IMR-90 (cell line): ENCODE data around the gene MTREX. TPM values are rescaled to one million over a fixed set of nuclear protein-coding genes. Genes with fewer than 3 reads are reported as not detected.

Experiments used
- ATAC-seq: fragments of 200-7000 bp; cut with Tn5 transposase; 2 replicates; pipeline ENCODE4 v1.9.1; 2020; ENCODE audit warnings: low read depth, mild to moderate bottlenecking, moderate library complexity
- BruUV-seq: library from RNA; stranded (reverse); fragments of 400-500 nt; replicated peaks from 2 replicates; lab custom pipeline; 2021; lab: Mats Ljungman, UMichigan
- CTCF ChIA-PET: fragments of 300-600 bp; formaldehyde crosslinking; extraction: SDS; loops from one replicate; lab custom pipeline; 2021; ENCODE audit warnings: antibody characterized with exemption; lab: Yijun Ruan, JAX
- POLR2A ChIA-PET: fragments of 300-600 bp; sonication (Branson Sonifier 250); formaldehyde crosslinking; loops from one replicate; lab custom pipeline; 2022; ENCODE audit warnings: antibody characterized with exemption; ENCODE audit not compliant: unreplicated experiment; lab: Charles Lee
- DNase-seq: peaks from one replicate; pipeline ENCODE4 v3.0.0; 2013
- H2AFZ ChIP-seq: replicated peaks from 2 replicates; pipeline ENCODE3; 2013; ENCODE audit warnings: low read length, mild to moderate bottlenecking; ENCODE audit not compliant: poor library complexity
- H2AK5ac ChIP-seq: 2 replicates; pipeline ENCODE4 v1.6.1; 2013; ENCODE audit warnings: low read depth, low read length, inconsistent platforms
- H2AK9ac ChIP-seq: replicated peaks from 2 replicates; pipeline ENCODE3; 2013; ENCODE audit warnings: mild to moderate bottlenecking, low read depth, low read length, moderate library complexity; ENCODE audit not compliant: poor library complexity
- H2BK120ac ChIP-seq: 2 replicates; pipeline ENCODE4 v1.6.1; 2013; ENCODE audit warnings: low read depth, low read length, inconsistent platforms
- H2BK15ac ChIP-seq: 3 replicates; pipeline ENCODE4 v1.6.1; 2013; ENCODE audit warnings: low read depth, low read length, inconsistent platforms
- H2BK20ac ChIP-seq: 2 replicates; pipeline ENCODE4 v1.6.1; 2013; ENCODE audit warnings: low read depth, mild to moderate bottlenecking, inconsistent platforms, low read length, moderate library complexity
- H2BK5ac ChIP-seq: 2 replicates; pipeline ENCODE4 v1.6.1; 2013; ENCODE audit warnings: mild to moderate bottlenecking, low read depth, low read length, inconsistent platforms; ENCODE audit not compliant: poor library complexity, severe bottlenecking
- H3K14ac ChIP-seq: replicated peaks from 2 replicates; pipeline ENCODE4 v1.6.1; 2013; ENCODE audit warnings: low read depth, low read length, inconsistent platforms
- H3K18ac ChIP-seq: 2 replicates; pipeline ENCODE4 v1.6.1; 2013; ENCODE audit warnings: low read depth, low read length, control low read depth
- H3K23ac ChIP-seq: 2 replicates; pipeline ENCODE4 v1.6.1; 2013; ENCODE audit warnings: low read depth, low read length, inconsistent platforms
- H3K27ac ChIP-seq: 2 replicates; pipeline ENCODE4 v1.5.1; 2013; ENCODE audit warnings: mild to moderate bottlenecking, control low read depth, low read length; ENCODE audit not compliant: insufficient read depth
- H3K27me3 ChIP-seq: 2 replicates; pipeline ENCODE4 v1.6.1; 2013; ENCODE audit warnings: low read length; ENCODE audit not compliant: control insufficient read depth, insufficient read depth
- H3K36me3 ChIP-seq: 2 replicates; pipeline ENCODE4 v1.6.1; 2013; ENCODE audit warnings: low read length, mixed read lengths; ENCODE audit not compliant: control insufficient read depth, insufficient read depth
- H3K4ac ChIP-seq: 2 replicates; pipeline ENCODE4 v1.6.1; 2013; ENCODE audit warnings: low read depth, low read length, inconsistent platforms
- H3K4me1 ChIP-seq: 2 replicates; pipeline ENCODE4 v1.6.1; 2013; ENCODE audit warnings: low read length, mixed read lengths; ENCODE audit not compliant: control insufficient read depth, insufficient read depth
- H3K4me2 ChIP-seq: 2 replicates; pipeline ENCODE4 v1.6.1; 2013; ENCODE audit warnings: low read depth, mild to moderate bottlenecking, control low read depth, low read length, moderate library complexity
- H3K4me3 ChIP-seq: 2 replicates; pipeline ENCODE4 v1.5.1; 2013; ENCODE audit warnings: low read depth, mild to moderate bottlenecking, control low read depth, low read length, moderate library complexity; ENCODE audit not compliant: insufficient read depth
- H3K56ac ChIP-seq: 2 replicates; pipeline ENCODE4 v1.6.1; 2013; ENCODE audit warnings: low read length, inconsistent platforms; ENCODE audit not compliant: insufficient read depth; ENCODE audit errors: extremely low read depth
- H3K79me1 ChIP-seq, 2 experiments: 2 replicates each; pipeline ENCODE4 v1.6.1; 2013; ENCODE audit warnings: low read length in 2 of 2, inconsistent platforms in 1 of 2, low read depth in 1 of 2
- H3K9ac ChIP-seq: 2 replicates; pipeline ENCODE4 v1.6.1; 2013; ENCODE audit warnings: low read depth, low read length, control low read depth
- H3K9me1 ChIP-seq: 2 replicates; pipeline ENCODE4 v1.6.1; 2013; ENCODE audit warnings: low read length, inconsistent platforms; ENCODE audit not compliant: insufficient read depth
- H3K9me3 ChIP-seq: 2 replicates; pipeline ENCODE4 v1.6.1; 2013; ENCODE audit warnings: low read length; ENCODE audit not compliant: control insufficient read depth, insufficient read depth
- H4K20me1 ChIP-seq: 2 replicates; pipeline ENCODE4 v1.6.1; 2013; ENCODE audit warnings: low read length, inconsistent platforms; ENCODE audit not compliant: insufficient read depth
- H4K5ac ChIP-seq: 2 replicates; pipeline ENCODE4 v1.6.1; 2013; ENCODE audit warnings: mild to moderate bottlenecking, low read depth, low read length, control low read depth
- H4K8ac ChIP-seq, 2 experiments: 2 replicates each; pipeline ENCODE4 v1.6.1; 2013; ENCODE audit warnings: low read depth in 2 of 2, low read length in 2 of 2, control low read depth in 1 of 2, inconsistent platforms in 1 of 2
- H4K91ac ChIP-seq: 2 replicates; pipeline ENCODE4 v1.6.1; 2013; ENCODE audit warnings: low read depth, low read length, inconsistent platforms; ENCODE audit not compliant: insufficient read depth
- BHLHE40 ChIP-seq: fragments of 150-350 bp; IDR thresholded peaks from 2 replicates; pipeline ENCODE4 v1.6.1; 2016; ENCODE audit warnings: mild to moderate bottlenecking, low read depth, low read length
- FOS ChIP-seq: fragments of 150-350 bp; IDR thresholded peaks from 2 replicates; pipeline ENCODE4 v1.6.1; 2016; ENCODE audit warnings: low read depth, low read length
- MAZ ChIP-seq: IDR thresholded peaks from 2 replicates; pipeline ENCODE4 v1.6.1; 2012; ENCODE audit warnings: low read depth, mild to moderate bottlenecking, low read length, improper control_type of control experiment, moderate library complexity, borderline replicate concordance
- MXI1 ChIP-seq: IDR thresholded peaks from 2 replicates; pipeline ENCODE4 v1.6.1; 2012; ENCODE audit warnings: low read depth, mild to moderate bottlenecking, low read length, moderate library complexity, borderline replicate concordance
- NFE2L2 ChIP-seq: fragments of 150-350 bp; IDR thresholded peaks from 2 replicates; pipeline ENCODE4 v1.6.1; 2016; ENCODE audit warnings: low read depth, mild to moderate bottlenecking, low read length
- RFX5 ChIP-seq: IDR thresholded peaks from 2 replicates; pipeline ENCODE4 v1.8.0; 2012; ENCODE audit warnings: low read depth, mild to moderate bottlenecking, low read length, moderate library complexity
- SMC3 ChIP-seq: fragments of 150-350 bp; IDR thresholded peaks from 2 replicates; pipeline ENCODE4 v1.6.1; 2016; ENCODE audit warnings: low read depth, mild to moderate bottlenecking, antibody characterized with exemption, low read length, moderate library complexity
- WGBS, 2 experiments: methylation state at CpG; one replicate each; pipeline versions ENCODE4 v1.1.5 to v1.1.7; 2013; ENCODE audit warnings: missing lambda C conversion rate in 2 of 2; ENCODE audit not compliant: insufficient read length in 1 of 2; ENCODE audit errors: extremely low coverage in 2 of 2; 5-methylcytosine and 5-hydroxymethylcytosine counted together
- dilution Hi-C: fragments of 300-500 bp; cut with HindIII; formaldehyde crosslinking; loops from one replicate; pipeline ENCODE4 v1.14.3; 2018; ENCODE audit warnings: low sequenced_read_pairs; ENCODE audit not compliant: unreplicated experiment
- in situ Hi-C: fragments of 300-500 bp; cut with MboI; formaldehyde crosslinking; loops from 3 replicates; pipeline ENCODE4 v1.14.3; 2019; ENCODE audit warnings: low sequenced_read_pairs, inconsistent platforms, mixed read lengths
- intact Hi-C: fragments of 100-400 bp; cut with micrococcal nuclease; formaldehyde crosslinking; loops from 2 replicates; pipeline ENCODE4 v1.10.0; 2022
- polyA plus RNA-seq, 3 experiments: library from polyadenylated mRNA; depleted of rRNA; stranded (reverse); fragments of >200 nt; gene quantifications; 2 replicates each; pipeline ENCODE4 v1.2.3, GENCODE V29; 2012; ENCODE audit warnings: low replicate concordance in 1 of 3
- total RNA-seq: library from RNA; depleted of rRNA; stranded (reverse); fragments of >200 nt; gene quantifications from 2 replicates; pipeline ENCODE4 v1.2.3, GENCODE V29; 2012
- TF ChIP-seq, protein P1 (sequence below): conservative IDR thresholded peaks from 2 replicates; pipeline ENCODE4 v1.5.1; 2012; ENCODE audit warnings: mild to moderate bottlenecking, low read depth, low read length, improper control_type of control experiment
- TF ChIP-seq, protein P2 (sequence below): fragments of 150-350 bp; IDR thresholded peaks from 2 replicates; pipeline ENCODE4 v1.6.1; 2016; ENCODE audit warnings: low read depth, mild to moderate bottlenecking, low read length, moderate library complexity, borderline replicate concordance
- TF ChIP-seq, protein P3 (sequence below): fragments of 150-350 bp; IDR thresholded peaks from 2 replicates; pipeline ENCODE4 v1.6.1; 2017; ENCODE audit warnings: mild to moderate bottlenecking, antibody characterized with exemption, low read length, low read depth

MTREX gene
- total and polyA plus RNA-seq, 2 of the 4 experiments (the other 2 are of a cell fraction), result 22.1 to 33.2 TPM

DNA sequence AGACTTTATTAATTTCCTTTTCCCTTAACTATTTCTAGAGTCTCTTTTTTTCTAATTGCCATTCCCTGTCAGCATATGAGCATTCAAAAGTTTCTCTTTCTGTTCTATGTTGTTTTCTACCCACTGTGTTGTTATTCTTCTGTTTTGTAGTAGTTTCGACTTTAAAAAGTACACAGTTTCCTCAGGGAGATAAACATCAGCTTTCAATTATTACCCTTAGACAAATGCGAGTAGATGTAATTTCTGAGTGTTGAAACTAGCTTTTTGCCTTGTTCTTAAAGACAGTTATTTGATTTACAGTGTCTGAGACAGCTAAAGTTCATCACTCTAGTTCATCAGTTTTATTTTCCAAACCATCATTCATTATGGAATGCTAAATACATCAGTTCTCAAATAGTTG is 19.5 kb downstream of the MTREX start:
- H4K8ac ChIP-seq, result no peak overlapping the region
- no peak overlapping the region for H3K9ac ChIP-seq
- no peak overlapping the region for H3K4me3 ChIP-seq
- intact Hi-C loops (loop anchor here (10.0 kb wide), 1 partner anchor 868 kb away; no protein-coding TSS in a partner anchor), dilution Hi-C loops (no loop called here), in situ Hi-C loops (loop anchor here (25.0 kb wide), 1 partner anchor 585 kb away; no protein-coding TSS in a partner anchor)
- no peak overlapping the region for H2BK5ac ChIP-seq
- no peak overlapping the region for H3K4me2 ChIP-seq
- no peaks in the 10 kb centered on the region for H3K27me3 ChIP-seq
- H2AFZ ChIP-seq, result no peak overlapping the region
- DNase-seq, result no peak
- no peak overlapping the region for H2AK9ac ChIP-seq
- CTCF ChIA-PET, result interaction anchor here (0.6 kb wide), 1 partner anchor 380 kb away, joined by 4 read pairs; no protein-coding TSS in a partner anchor
- no CpG with 5 or more reads among the region's 2 CpGs for WGBS, 2 experiments
- no peaks in the 10 kb centered on the region; the same call in 1 of the 2 replicates for H3K9me1 ChIP-seq
- H3K27ac ChIP-seq, result no peak overlapping the region
- H3K79me1 ChIP-seq, result peaks cover 11 to 31% of the 10 kb centered on the region in 2 experiments; a peak in 3 of 4 replicates
- H3K56ac ChIP-seq, result no peak overlapping the region
- H3K23ac ChIP-seq, result no peak overlapping the region
- POLR2A ChIA-PET, result no interaction called here
- H2BK120ac ChIP-seq, result no peak overlapping the region
- H3K18ac ChIP-seq, result no peak overlapping the region
- TF ChIP-seq RFX5 (no peak), SMC3 (no peak), BHLHE40 (no peak), NFE2L2 (no peak), MAZ (no peak), FOS (no peak), MXI1 (no peak)
- TF ChIP-seq, protein P1, sequence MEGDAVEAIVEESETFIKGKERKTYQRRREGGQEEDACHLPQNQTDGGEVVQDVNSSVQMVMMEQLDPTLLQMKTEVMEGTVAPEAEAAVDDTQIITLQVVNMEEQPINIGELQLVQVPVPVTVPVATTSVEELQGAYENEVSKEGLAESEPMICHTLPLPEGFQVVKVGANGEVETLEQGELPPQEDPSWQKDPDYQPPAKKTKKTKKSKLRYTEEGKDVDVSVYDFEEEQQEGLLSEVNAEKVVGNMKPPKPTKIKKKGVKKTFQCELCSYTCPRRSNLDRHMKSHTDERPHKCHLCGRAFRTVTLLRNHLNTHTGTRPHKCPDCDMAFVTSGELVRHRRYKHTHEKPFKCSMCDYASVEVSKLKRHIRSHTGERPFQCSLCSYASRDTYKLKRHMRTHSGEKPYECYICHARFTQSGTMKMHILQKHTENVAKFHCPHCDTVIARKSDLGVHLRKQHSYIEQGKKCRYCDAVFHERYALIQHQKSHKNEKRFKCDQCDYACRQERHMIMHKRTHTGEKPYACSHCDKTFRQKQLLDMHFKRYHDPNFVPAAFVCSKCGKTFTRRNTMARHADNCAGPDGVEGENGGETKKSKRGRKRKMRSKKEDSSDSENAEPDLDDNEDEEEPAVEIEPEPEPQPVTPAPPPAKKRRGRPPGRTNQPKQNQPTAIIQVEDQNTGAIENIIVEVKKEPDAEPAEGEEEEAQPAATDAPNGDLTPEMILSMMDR, result no peak
- TF ChIP-seq, protein P2, sequence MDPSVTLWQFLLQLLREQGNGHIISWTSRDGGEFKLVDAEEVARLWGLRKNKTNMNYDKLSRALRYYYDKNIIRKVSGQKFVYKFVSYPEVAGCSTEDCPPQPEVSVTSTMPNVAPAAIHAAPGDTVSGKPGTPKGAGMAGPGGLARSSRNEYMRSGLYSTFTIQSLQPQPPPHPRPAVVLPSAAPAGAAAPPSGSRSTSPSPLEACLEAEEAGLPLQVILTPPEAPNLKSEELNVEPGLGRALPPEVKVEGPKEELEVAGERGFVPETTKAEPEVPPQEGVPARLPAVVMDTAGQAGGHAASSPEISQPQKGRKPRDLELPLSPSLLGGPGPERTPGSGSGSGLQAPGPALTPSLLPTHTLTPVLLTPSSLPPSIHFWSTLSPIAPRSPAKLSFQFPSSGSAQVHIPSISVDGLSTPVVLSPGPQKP, result no peak
- TF ChIP-seq, protein P3, sequence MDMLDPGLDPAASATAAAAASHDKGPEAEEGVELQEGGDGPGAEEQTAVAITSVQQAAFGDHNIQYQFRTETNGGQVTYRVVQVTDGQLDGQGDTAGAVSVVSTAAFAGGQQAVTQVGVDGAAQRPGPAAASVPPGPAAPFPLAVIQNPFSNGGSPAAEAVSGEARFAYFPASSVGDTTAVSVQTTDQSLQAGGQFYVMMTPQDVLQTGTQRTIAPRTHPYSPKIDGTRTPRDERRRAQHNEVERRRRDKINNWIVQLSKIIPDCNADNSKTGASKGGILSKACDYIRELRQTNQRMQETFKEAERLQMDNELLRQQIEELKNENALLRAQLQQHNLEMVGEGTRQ, result no peak
- no TSS peak for BruUV-seq
- ATAC-seq, result no peak
- no peak overlapping the region for H2BK20ac ChIP-seq
- no peaks in the 10 kb centered on the region for H3K9me3 ChIP-seq
- no peak overlapping the region for H4K5ac ChIP-seq
- no peak overlapping the region for H2AK5ac ChIP-seq
- 0 out of 2 replicates have a peak, but pooled peaks cover 2% of the 10 kb centered on the region for H4K20me1 ChIP-seq
- H3K36me3 ChIP-seq, result peaks cover 14% of the 10 kb centered on the region
- no peak overlapping the region for H2BK15ac ChIP-seq
- H3K4ac ChIP-seq, result no peak overlapping the region
- H4K91ac ChIP-seq, result no peak overlapping the region
- no peak overlapping the region for H3K14ac ChIP-seq
- no peaks in the 10 kb centered on the region for H3K4me1 ChIP-seq
